NOMO-1 treated with DMSO at 0.1 percent for 48 hours (cell line): ENCODE data around the gene TIMM50.
"Not testable (repeated sequence)": the region's sequence is repeated elsewhere in the genome, so short reads cannot be mapped to it uniquely, and the experiment has no call there.

ENCODE experiments used
- DNase-seq: peaks from one replicate; lab custom pipeline; 2025; ENCODE audit not compliant: unreplicated experiment; lab: John Stamatoyannopoulos, UW

Gene TIMM50

DNA sequence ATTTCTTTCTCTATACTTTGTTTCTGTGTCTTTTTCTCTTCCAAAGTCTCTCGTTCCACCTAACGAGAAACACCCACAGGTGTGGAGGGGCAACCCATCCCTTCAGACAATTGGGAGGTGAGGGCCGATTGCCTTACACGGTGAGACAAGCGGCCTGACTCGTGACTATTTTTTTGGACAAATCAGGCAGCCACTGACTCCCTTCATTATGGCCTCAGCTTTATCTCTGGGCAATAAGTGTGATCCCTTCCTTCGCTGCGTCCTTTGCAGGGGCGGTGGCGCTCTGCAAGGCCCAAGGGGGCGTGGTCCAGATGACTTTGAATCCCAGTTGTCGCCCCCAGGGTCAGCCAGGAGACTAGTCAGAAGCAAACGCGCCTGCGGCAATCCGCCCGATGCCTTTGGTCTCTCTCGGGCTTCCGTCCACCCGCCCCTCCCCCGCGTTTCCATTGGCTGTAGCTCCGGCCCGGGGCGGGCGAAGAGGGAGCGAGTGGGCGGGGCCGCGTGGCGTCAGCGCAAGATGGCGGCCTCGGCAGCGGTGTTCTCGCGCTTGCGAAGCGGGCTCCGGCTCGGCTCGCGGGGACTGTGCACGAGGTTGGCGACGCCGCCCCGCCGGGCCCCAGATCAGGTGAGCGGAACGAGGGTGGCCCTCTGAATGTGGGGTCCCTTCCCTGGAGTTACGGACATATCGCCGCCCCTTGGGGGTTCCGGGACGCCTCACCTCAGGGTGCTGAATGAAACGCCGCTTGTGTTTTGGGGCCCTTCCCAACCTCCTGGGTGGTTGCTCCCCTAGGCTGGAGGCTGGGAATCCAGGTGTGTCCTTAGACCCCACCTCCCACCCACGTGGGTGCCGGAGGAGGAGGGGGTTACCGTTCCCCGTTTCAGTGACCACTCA lies at the start of gene TIMM50:
TSS of gene TIMM50 (plus strand) at position 502 of the 892 bp plus-strand sequence. CDS start at position 518, 16 bp downstream.
- peak; percentile 90 for DNase-seq

DNA sequence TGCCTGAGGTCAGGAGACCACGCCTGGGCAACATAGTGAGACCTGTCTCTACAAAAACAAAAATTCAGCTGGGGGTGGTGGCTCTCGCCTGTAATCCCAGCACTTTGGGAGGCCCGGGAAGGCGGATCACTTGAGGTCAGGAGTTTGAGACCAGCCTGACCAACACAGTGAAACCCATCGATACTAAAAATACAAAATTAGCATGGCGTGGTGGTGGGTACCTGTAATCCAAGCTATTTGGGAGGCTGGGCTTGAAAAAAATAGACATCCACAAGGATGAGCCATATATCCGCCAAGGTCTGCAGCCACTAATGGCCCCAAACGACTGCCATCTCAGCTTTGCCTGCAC lies 48.0 kb upstream of the TIMM50 start:
- DNase-seq: no peak

DNA sequence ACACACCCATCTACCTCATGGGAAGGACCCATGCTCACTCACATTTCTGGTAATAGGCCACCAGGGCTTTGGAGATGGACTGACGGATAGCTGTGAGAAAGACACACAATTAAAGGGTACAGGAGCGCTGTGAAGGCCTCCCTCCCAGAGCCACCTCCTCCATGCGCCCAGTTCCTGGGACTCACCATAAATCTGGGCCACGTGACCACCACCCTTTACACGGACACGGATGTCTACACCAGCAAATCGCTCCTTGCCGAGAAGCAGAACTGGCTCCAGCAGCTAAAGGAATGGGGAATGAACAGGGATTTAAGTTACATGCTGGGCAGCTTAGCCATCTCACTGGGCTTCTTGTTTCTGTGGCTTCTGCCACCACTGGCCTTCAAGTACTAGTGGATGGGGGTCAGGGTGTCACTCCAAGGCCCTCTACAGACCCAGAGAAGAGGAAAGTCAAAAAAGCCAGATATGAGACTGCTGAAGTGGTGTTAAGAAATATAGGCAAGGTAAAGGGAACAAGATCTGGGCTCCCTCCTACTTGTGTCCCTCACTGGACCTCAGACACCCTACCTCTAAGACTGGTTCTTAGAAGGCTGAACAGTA lies 47.1 kb upstream of the TIMM50 start:
- DNase-seq: no peak

DNA sequence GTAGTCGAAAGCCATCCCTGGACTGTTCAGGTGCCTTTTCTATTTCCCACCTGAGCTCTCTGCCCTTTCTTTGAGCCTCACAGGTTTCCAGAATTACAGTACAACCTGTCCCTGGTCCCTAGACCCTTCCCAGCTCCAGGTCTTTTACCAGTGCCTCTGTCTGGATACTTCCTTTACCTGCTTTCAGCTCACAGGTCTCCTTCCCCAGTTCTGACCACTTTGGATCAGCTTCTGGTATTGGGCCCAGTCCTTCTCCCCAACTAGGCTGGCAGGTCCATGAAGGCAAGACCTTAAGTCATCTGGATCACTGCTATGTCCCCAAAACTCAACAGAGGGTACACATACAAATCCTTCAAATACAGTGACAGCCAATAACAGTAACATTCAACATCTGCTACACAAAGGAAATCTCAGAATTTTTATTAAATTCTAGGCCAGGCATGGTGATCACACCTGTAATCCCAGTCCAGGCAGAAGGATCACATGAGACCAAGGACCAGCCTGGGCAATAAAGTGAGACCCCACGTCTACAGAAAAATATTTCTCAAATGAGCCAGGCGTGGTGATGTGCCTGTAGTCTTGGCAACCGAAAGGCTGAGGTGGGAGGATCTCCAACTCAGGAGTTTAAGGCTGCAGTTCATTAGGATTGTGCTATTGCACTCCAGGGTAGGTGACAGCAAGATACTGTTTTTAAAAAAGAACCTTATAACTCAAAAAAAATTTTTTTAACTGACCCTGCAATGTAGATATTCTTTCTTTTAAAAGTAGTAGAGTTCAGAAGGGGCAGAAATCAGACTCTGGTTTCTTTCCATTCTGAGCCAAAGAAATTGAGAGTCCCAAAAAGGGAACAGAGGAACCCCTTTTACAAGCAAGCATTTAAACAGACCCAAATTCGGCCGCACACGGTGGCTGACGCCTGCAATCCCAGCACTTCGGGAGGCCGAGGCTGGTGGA lies 46.2 kb upstream of the TIMM50 start:
- no peak for DNase-seq

DNA sequence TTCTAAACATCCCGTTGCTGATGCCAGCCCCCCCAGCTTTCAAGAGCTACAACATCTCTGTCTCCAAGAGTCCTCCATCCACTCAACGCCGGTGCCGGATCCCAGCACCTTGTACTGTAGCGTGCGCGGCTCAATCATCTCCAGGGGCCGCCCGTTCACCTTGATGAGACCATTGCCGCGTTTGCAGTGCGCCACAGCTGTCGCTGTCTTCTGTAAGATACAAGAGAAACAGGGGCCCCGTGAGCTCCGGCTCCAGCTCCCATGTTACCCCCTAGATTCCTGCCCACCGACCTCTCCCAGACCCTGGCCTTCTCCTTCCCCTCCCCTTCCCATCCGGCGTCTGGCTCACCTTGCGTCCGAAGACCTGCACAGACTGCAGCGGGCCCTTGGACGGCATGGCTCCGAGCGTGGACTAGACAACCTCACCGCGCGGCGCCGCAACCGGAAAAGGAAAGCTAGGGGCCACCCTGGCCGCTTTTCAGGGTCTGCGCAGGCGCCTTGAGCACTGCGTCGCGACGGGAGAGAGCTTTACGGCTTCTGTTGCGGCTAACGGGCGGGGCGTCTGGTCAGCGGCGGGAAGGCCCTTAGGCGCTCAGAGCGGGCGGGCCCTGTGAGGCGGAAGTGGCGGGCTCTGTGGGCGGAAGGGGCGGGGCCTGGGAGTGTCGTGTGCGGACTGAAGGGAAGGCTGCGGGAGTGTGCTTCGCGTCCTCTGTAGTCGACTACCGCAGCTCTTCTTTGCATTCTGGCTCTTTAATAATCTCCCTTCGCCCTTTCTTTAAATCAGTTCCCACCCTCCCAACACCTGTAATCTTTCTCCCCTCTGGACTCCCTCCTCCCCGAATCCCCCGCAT lies 44.9 kb upstream of the TIMM50 start, which contains the start of gene RPS16:
TSS of gene RPS16 (minus strand) at position 451 of the 851 bp plus-strand sequence. CDS start at position 397, 54 bp downstream.
- DNase-seq: peak; percentile 98

DNA sequence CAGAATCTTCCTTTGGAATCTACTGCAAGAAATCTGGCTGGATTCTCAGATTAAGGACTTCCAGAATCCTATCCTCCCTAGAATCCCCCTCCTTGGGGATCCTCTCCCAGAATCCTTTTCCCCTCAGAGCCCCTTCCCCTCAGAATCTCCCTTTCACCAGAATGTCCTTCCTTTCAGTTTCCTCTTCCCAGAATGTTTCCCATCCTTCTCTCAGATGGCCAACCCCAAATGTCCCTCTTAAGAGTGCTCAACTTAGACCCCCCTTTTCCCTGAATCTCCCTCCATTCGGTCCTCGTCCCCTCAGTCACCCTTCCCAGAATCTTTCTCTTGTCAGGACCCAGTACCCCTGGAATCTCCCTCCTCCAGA lies 44.3 kb upstream of the TIMM50 start:
- DNase-seq: no peak

DNA sequence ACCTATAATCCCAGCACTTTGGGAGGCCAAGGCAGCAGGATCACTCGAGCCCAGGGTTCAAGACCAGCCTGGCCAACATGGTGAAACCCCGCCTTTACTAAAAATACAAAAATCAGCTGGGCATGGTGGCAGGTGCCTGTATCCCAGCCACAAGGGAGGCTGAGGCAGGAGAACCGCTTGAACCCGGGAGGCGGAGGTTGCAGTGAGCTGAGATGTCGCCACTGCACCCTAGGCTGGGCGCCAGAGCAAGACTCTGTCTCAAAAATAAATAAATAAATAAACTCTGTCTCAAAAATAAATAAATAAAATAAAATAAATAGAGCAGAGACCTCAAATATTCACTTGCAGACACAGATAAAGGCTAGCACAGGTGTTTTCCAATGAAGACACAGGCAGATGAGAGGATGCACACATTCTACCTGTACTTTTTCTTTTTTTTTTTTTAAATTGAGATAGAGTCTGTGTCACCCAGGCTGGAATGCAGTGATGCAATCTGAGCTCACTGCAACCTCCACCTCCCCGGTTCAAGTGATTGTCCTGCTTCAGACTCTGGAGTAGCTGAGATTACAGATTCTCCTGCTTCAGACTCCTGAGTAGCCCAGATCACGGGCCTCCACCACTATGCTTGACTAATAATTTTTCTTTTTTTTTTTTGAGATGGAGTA lies 42.2 kb upstream of the TIMM50 start:
- DNase-seq: no peak

DNA sequence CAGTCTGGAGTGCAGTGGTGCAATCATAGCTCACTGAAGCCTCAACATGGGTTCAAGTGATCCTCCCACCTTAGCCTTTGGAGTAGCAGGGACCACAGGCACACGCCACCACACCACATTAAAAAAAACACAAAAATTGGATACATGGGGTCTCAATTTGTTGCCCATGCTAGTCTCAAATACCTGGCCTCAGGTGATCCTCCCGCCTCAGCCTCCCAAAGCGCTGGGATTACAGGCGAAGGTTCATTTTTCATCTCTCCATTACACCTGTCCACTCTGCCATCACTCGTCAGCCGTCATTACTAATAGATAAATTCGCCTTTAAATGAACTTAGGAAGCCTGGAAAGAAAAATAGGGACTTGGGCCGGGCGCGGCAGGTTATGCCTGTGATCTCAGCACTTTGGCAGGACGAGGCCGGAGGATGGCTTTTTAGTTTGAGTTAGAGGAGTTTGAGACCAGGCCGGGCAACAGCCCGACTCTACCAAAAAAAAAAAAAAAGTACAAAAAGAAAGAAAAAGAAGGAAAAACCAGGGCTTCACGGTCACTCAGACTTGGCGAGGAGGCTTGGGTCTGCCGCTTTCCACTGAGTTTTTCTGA lies 35.9 kb upstream of the TIMM50 start:
- no peak for DNase-seq

DNA sequence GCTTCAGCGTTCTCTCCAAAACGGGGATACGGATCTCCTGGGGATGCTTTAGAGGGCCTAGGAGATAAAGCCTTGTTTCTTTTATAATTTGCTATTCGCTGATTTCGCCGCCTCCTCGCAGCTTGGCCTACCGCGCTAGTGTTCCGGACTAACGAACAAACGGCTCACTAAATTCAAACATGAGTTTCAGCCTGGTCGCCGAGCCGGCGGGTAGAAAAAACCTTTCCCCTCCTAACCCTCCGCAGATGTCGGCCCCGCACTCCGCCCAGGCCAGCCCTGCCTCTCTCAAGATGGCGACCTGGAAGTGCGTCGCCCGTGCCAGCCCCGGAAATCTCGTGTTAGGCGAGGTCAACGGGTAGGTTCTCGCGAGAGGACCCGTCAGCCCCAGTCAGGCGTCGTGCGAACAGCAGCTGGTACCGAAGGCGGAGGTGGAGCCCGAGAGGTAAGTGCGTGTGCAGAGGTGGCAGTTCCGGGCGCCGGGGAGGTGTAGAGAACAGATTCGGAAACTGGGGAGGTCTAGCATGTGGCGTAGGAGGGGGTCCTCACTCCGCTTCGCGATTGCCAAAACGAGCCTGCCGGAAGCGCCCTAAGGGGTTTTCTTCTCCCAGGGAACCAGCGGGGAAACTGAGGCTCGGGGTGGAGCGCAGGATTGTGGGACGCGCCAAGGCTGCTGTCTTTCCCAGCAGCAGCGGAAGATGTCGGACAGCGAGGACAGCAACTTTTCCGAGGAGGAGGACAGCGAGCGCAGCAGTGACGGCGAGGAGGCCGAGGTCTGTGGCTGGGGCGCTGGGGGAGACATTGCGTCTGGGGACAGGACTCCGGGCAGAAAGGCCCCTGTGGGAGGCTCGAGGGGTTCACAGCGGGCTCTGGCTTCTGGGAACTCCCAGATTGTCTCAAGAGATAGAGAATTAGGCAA lies 35.2 kb upstream of the TIMM50 start, which contains the start of gene SUPT5H:
TSS of gene SUPT5H (plus strand) at position 387 of the 916 bp plus-strand sequence. CDS start at position 696, 309 bp downstream.
- peak; percentile 97 for DNase-seq

DNA sequence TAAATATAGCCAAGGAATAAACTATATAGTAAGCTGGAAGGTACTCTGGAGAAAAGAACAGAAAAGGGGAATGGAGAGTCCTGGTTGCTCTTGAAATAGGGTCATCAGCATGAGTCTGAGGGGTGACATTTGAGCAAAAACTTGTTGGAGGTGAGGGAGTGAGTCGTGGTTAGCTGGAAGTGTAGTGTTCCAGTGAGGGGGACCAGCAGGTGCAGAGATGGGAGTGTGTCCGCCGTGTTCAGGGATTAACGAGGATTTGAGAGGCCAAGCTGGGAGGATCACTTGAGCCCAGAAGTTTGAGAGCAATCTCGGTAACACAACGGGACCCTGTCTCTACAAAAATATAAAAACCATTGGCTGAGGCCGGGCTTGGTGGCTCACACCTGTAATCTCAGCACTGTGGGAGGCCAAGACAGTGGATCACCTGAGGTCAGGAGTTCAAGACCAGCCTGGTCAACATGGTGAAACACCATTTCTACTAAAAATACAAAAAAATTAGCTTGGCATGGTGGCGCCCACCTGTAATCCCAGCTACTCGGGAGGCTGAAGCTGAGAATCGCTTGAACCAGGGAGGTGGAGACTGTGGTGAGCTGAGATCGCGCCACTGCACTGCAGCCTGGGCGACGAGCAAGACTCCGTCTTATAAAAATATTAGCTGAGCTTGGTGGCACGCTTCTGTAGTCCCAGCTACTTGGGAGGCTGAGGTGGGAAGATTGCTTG lies 34.1 kb upstream of the TIMM50 start:
- DNase-seq: no peak

DNA sequence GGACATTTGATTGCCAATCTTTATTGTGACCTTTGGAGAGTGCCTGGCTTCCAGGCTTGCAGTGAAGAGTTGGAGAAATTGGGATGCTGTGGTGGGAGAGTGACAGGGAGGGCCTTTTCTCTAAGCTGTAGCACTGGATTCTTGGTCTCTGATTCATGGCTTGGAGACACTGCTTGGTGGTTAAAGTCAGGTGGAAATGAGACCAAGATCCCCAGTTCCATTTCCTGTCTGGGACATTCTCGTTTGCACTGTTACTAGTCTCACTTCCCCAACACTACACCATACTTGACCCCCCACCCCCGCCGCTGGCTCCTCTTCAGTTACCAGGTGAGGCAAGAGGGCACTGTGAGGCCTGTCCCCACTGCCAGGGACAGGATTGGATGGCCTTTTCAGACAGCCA lies 32.4 kb upstream of the TIMM50 start:
- DNase-seq: peak; percentile 73

DNA sequence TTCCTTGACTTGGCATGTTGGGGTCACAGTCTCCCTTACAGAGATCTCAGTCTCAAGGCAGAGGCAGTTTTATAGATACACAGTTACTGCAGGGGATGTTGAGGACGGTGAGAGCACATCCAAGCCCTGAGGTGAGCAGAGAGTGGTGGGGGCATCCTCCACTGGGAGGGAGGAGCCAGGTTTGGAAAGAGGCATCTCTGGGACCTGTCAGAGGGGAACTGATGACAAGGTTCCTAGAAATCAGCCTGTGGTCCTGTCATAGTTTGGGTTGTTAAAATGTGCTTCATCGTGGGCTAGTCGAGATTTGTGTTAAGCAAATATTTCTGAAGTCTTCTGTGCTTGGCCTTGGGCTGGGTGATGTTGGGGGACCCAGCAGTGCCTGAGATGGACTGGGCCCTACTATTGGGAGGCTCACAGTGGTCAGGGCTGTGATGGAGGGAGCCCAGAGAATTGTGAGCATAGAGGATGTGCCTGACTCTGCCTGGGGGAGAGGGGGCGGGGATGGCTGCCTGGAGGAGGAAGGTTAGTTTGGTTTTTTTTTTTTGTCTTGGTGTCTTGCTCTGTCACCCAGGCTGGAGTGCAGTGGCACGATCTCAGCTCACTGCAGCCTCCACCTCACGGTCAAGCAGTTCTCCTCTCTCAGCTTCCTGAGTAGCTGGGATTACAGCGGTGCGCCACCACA lies 31.4 kb upstream of the TIMM50 start:
- DNase-seq: no peak

DNA sequence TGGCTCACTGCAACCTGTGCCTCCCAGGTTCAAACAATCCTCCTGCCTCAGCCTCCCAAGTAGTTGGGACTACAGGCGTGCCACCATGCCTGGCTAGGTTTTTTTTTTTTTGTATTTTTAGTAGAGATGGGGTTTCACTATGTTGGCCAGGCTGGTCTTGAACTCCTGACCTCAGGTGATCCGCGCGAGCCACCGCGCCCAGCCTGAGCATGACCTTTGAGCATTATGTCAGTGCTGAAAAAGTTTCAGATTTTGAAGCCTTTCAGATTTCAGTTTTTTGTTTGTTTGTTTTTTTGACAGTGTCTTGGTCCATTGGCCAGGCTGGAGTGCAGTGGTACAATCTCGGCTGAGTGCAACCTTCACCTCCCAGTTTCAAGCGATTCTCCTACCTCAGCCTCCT lies 29.4 kb upstream of the TIMM50 start:
- DNase-seq: not testable (repeated sequence)

DNA sequence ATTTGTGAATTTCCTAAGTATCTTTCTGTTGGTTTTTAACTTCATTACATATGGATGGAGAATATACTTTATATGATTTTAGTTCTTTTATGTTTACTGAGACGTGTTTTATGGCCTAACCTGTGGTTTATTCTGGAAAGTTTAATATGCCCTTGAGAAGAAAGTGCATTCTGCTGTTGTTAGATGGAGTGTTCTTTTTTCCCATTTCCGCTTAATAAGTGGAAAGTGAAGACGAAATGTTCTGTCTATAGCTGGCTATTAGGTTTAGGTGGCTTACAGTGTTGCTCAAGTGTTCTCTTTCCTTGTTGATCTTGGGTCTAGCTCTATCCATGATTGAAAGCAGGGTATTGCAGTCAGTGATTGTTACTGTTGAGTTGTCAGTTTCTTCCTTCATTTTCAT lies 17.2 kb upstream of the TIMM50 start:
- no peak for DNase-seq

DNA sequence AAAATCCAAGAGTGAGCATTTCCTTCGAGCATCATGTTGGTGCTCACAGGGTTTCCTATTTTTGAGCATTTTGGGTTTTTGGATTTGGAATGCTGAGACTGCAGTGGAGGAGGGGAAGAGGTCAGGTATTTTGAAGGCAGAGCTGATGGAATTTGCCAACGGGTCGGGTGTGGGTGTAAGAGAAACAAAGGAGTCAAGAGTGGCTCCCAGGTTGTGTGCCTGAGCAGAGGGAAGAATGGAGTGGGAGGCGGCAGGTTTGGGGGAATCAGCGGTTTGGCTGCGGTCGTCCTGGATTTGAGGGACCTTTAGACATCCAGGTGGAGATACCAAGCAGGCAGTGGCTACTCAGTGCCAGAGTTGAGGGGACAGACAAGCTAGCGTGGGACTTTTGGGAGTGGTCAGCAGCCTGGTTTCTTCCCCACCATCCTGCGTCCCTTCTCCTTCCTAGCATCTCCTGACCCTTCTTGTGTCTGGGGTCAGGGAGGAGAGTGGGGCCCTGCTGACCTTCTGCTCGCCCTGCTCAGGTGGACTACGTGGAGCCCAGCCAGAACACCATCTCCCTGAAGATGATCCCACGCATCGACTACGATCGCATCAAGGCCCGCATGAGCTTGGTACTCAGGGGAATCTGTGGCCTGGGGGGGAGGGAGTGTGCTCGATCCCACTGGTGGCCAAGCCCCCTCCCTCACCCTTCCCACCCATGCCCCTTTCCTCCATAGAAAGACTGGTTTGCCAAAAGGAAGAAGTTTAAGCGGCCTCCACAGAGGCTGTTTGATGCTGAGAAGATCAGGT lies 14.5 kb upstream of the TIMM50 start:
- no peak for DNase-seq

DNA sequence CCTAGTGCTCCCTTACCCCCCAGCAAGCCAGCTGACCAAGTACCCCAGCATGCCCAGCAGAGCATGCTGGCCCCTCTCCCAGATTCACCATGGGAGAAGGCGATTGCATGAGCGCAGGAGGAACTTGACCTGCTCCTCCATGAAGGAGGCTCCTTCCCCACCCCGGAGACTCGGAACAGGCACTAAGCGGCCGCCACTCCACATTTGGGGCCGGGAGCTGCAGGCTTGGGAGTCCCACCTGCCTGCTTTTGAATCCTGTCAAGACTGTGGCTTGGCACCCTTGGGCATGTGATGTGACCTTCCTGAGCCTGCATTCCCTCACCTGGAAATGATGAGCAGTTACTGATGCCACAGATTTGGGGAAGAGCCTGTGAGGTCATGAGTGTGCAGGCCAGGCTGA lies 12.7 kb upstream of the TIMM50 start:
- DNase-seq: no peak
